K562 (cell line): ENCODE results near the gene PLEKHH3. TPM values are rescaled to one million over a fixed set of nuclear protein-coding genes. Genes with fewer than 3 reads are reported as not detected.
A peak's percentile ranks its signal among the peaks of the same experiment; 100 is the strongest.

Experiments
- ATAC-seq: fragments of 200-7000 bp; cut with Tn5 transposase; 3 replicates; pipeline ENCODE4 v1.9.1; 2020; ENCODE audit warnings: moderate library complexity
- BruUV-seq: library from RNA; stranded (reverse); fragments of 400-500 nt; replicated peaks from 2 replicates; lab custom pipeline; 2021; lab: Mats Ljungman, UMichigan
- CTCF ChIA-PET: fragments of 300-600 bp; formaldehyde crosslinking; extraction: SDS; loops from one replicate; lab custom pipeline; 2021; ENCODE audit warnings: low intra/inter-chr PET ratio; lab: Yijun Ruan, JAX
- POLR2A ChIA-PET: fragments of 300-600, 350-650 bp; sonication (Branson Sonifier 250); formaldehyde crosslinking; extraction: SDS; loops from one replicate; lab custom pipeline; 2021; ENCODE audit warnings: antibody characterized with exemption, inconsistent platforms; lab: Yijun Ruan, JAX
- DNase-seq, 4 experiments: peaks; one replicate each; pipeline versions ENCODE4 v3.0.0 to v3.0.0-alpha.2; 2011 to 2018; ENCODE audit warnings: low spot score in 3 of 4, mixed read lengths in 3 of 4; ENCODE audit errors: extremely low read depth in 1 of 4
- FAIRE-seq: peaks from 2 replicates; lab custom pipeline; 2011; peaks lifted over from hg19 to GRCh38; lab: Jason Lieb, UNC
- H2AFZ ChIP-seq: 2 replicates; pipeline ENCODE4 v1.6.0; 2011; ENCODE audit warnings: low read depth, low read length, control low read depth, inconsistent platforms
- H3K27ac ChIP-seq: fragments of 200-600 bp; 3 replicates; pipeline ENCODE4 v1.8.0; 2011; ENCODE audit warnings: low read depth, mild to moderate bottlenecking, control low read depth, inconsistent platforms, low read length, moderate library complexity, mixed read lengths; ENCODE audit errors: extremely low read depth
- H3K27me3 ChIP-seq, 2 experiments: fragments of 300-600 bp in 1 of 2; 2 replicates in 1 of 2; 3 replicates in 1 of 2; pipeline versions ENCODE4 v1.6.0 to v1.8.0; 2011; ENCODE audit warnings: inconsistent platforms in 2 of 2, low read length in 2 of 2, mild to moderate bottlenecking in 1 of 2, mixed read lengths in 1 of 2, moderate library complexity in 1 of 2; ENCODE audit not compliant: control insufficient read depth in 2 of 2, insufficient read depth in 2 of 2
- H3K36me3 ChIP-seq: fragments of 300-600 bp; 3 replicates; pipeline ENCODE4 v1.8.0; 2011; ENCODE audit warnings: mild to moderate bottlenecking, low read length, inconsistent platforms; ENCODE audit not compliant: control insufficient read depth, insufficient read depth
- H3K4me1 ChIP-seq, 2 experiments: fragments of 200-600 bp in 1 of 2; replicated peaks in 1 of 2; 2 replicates in 1 of 2; 3 replicates in 1 of 2; pipeline versions ENCODE4 v1.5.1 to v1.8.0; 2011; ENCODE audit warnings: inconsistent platforms in 2 of 2, low read length in 2 of 2, mild to moderate bottlenecking in 1 of 2, mixed read lengths in 1 of 2, moderate library complexity in 1 of 2; ENCODE audit not compliant: control insufficient read depth in 2 of 2, insufficient read depth in 2 of 2
- H3K4me2 ChIP-seq: 2 replicates; pipeline ENCODE4 v1.6.1; 2011; ENCODE audit warnings: low read length, control low read depth, inconsistent platforms, mixed read lengths; ENCODE audit not compliant: insufficient read depth
- H3K4me3 ChIP-seq: fragments of 200-600 bp; sonication (generic), shearing (Covaris generic); 2 replicates; pipeline ENCODE4 v1.5.1; 2016; ENCODE audit warnings: control low read depth, inconsistent platforms
- H3K79me2 ChIP-seq: fragments of 200-600 bp; 3 replicates; pipeline ENCODE4 v1.8.0; 2011; ENCODE audit warnings: low read length, inconsistent platforms; ENCODE audit not compliant: control insufficient read depth, insufficient read depth
- H3K9ac ChIP-seq, 2 experiments: 2 replicates each; pipeline versions ENCODE4 v1.6.0 to v1.6.1; 2011; ENCODE audit warnings: low read depth in 2 of 2, low read length in 2 of 2, control low read depth in 1 of 2, inconsistent platforms in 1 of 2, mild to moderate bottlenecking in 1 of 2, mixed read lengths in 1 of 2; ENCODE audit not compliant: insufficient read depth in 1 of 2
- H3K9me1 ChIP-seq: one replicate; pipeline ENCODE4 v1.6.0; 2011; ENCODE audit warnings: inconsistent platforms, mild to moderate bottlenecking, low read length, moderate library complexity; ENCODE audit not compliant: control insufficient read depth, insufficient read depth
- H3K9me3 ChIP-seq: replicated peaks from 2 replicates; pipeline ENCODE4 v1.5.1; 2011; ENCODE audit warnings: low read depth, low read length, inconsistent platforms; ENCODE audit not compliant: control insufficient read depth, insufficient read depth
- H4K20me1 ChIP-seq: replicated peaks from 2 replicates; pipeline ENCODE4 v1.6.1; 2011; ENCODE audit warnings: low read length, inconsistent platforms, mixed read lengths; ENCODE audit not compliant: control insufficient read depth, insufficient read depth
- ILF3 ChIP-seq: fragments of 450-650 bp; IDR thresholded peaks from 2 replicates; pipeline ENCODE4 v1.6.1; 2018; ENCODE audit warnings: antibody characterized with exemption, mild to moderate bottlenecking, moderate library complexity, borderline replicate concordance
- MCM7 ChIP-seq, 2 experiments: fragments of 450-650 bp; IDR thresholded peaks; 2 replicates each; pipeline ENCODE4 v1.6.1; 2016 to 2018
- MYNN ChIP-seq, 2 experiments: sonication (generic); formaldehyde crosslinking in 1 of 2; IDR thresholded peaks; 2 replicates each; pipeline versions ENCODE4 v1.5.0 to v1.6.1; 2016 to 2020; ENCODE audit warnings: antibody characterized with exemption in 1 of 2, missing genetic modification reagents in 1 of 2
- NCOA4 ChIP-seq: fragments of 450-650 bp; IDR thresholded peaks from 2 replicates; pipeline ENCODE4 v1.6.1; 2018; ENCODE audit warnings: mild to moderate bottlenecking; ENCODE audit not compliant: partially characterized antibody
- NFIX ChIP-seq: fragments of 250-450 bp; sonication (Bioruptor Pico); IDR thresholded peaks from 2 replicates; pipeline ENCODE4 v1.4.0; 2020; ENCODE audit warnings: low read depth, mild to moderate bottlenecking, moderate library complexity
- PHB ChIP-seq: fragments of 250-450 bp; sonication (Bioruptor Pico); IDR thresholded peaks from 2 replicates; pipeline ENCODE4 v1.5.0; 2021
- PKNOX1 ChIP-seq: fragments of 450-650 bp; IDR thresholded peaks from 2 replicates; pipeline ENCODE4 v1.6.1; 2016
- SIN3B ChIP-seq: fragments of 450-650 bp; IDR thresholded peaks from 2 replicates; pipeline ENCODE4 v1.6.1; 2017; ENCODE audit warnings: low read depth, mild to moderate bottlenecking, moderate library complexity
- TCF3 ChIP-seq: sonication (generic); formaldehyde crosslinking; IDR thresholded peaks from 2 replicates; pipeline ENCODE4 v1.4.0; 2020; ENCODE audit warnings: mild to moderate bottlenecking, missing genetic modification reagents
- ZNF140 ChIP-seq: fragments of 250-450 bp; sonication (Bioruptor Pico); IDR thresholded peaks from 2 replicates; pipeline ENCODE4 v1.8.0; 2021; ENCODE audit warnings: moderate library complexity, mild to moderate bottlenecking, inconsistent platforms
- ZNF282 ChIP-seq: sonication (generic); formaldehyde crosslinking; IDR thresholded peaks from 2 replicates; pipeline ENCODE4 v1.8.1; 2023; ENCODE audit warnings: missing genetic modification reagents
- ZNF398 ChIP-seq: fragments of 250-450 bp; sonication (Bioruptor Pico); IDR thresholded peaks from 2 replicates; pipeline ENCODE4 v1.8.0; 2021; ENCODE audit warnings: moderate library complexity, mild to moderate bottlenecking, inconsistent platforms
- ZNF740 ChIP-seq, 3 experiments: fragments of 200-800 bp in 1 of 3; sonication (Bioruptor generic) in 1 of 3; sonication (generic) in 1 of 3; formaldehyde crosslinking in 1 of 3; IDR thresholded peaks; 2 replicates each; pipeline versions ENCODE4 v1.6.1 to v1.8.0; 2016 to 2022; ENCODE audit warnings: mild to moderate bottlenecking in 2 of 3, missing compliant biosample characterization in 2 of 3, missing genetic modification characterization in 2 of 3, missing genetic modification reagents in 1 of 3
- ZZZ3 ChIP-seq: fragments of 450-650 bp; IDR thresholded peaks from 2 replicates; pipeline ENCODE4 v1.6.1; 2016; ENCODE audit warnings: antibody characterized with exemption, mild to moderate bottlenecking, moderate library complexity
- WGBS: fragments of 100-300 bp; shearing (Covaris generic); methylation state at CpG from one replicate; pipeline ENCODE4 v1.1.6; 2016; ENCODE audit warnings: low coverage, mixed read lengths; ENCODE audit not compliant: insufficient coverage; ENCODE audit errors: missing lambda C conversion rate; 5-methylcytosine and 5-hydroxymethylcytosine counted together
- in situ Hi-C: fragments of 300-500 bp; cut with MboI; formaldehyde crosslinking; loops from 4 replicates; pipeline ENCODE4 v1.15.0; 2018; ENCODE audit warnings: inconsistent platforms, mixed read lengths
- intact Hi-C: fragments of 100-400 bp; cut with micrococcal nuclease; formaldehyde crosslinking; loops from 2 replicates; pipeline ENCODE4 v1.14.2; 2022
- polyA plus RNA-seq, 8 experiments: library from polyadenylated mRNA; depleted of rRNA in 4 of 8; stranded (reverse) in 5 of 8; unstranded in 3 of 8; fragments of >200 nt; fragmentation: Nextera tagmentation in 2 of 8; fragmentation: Illumina TruSeq in 1 of 8; extraction: Ambion mirVana in 2 of 8; extraction: Trizol in 1 of 8; gene quantifications; 2 replicates each; pipeline versions ENCODE4 v1.2.1 to v1.2.3, GENCODE V29; 2011 to 2014; ENCODE audit warnings: inconsistent platforms in 1 of 8, missing spikeins in 1 of 8
- total RNA-seq, 7 experiments: library from RNA; depleted of rRNA in 6 of 7; stranded (reverse); fragments of >200 nt in 6 of 7; fragmentation: Illumina TruSeq in 2 of 7; extraction: Trizol in 2 of 7; gene quantifications; 2 replicates each; pipeline versions ENCODE4 v1.2.1 to v1.2.3, GENCODE V29; 2011 to 2021; ENCODE audit warnings: low replicate concordance in 1 of 7

PLEKHH3 gene
- total and polyA plus RNA-seq, 9 of the 15 experiments (the other 6 are each of a cell fraction or from before 2014, with no cell fraction given): 0.58 to 34.5 (median 5.0) TPM

- peak; percentile 36; the same call in 1 of the 2 replicates for TF ChIP-seq PKNOX1
Observed at GRCh38 chr17:42627032-42627764, 49.6 kb downstream of the PLEKHH3 start (continued).

GRCh38 chr17:42623732-42624596, 52.8 kb downstream of the PLEKHH3 start:
- WGBS: 29% methylated on average over 7 of the region's 7 CpGs
- Histone ChIP-seq H3K4me3 (no peak overlapping the region), H3K4me1 (peaks cover 36 to 53% of the 10 kb centered on the region in 2 experiments; a peak in 4 of 5 replicates), H3K27me3 (no peaks in the 10 kb centered on the region), H4K20me1 (no peaks in the 10 kb centered on the region), H3K36me3 (no peaks in the 10 kb centered on the region), H2AFZ (peak overlapping the region; percentile 63), H3K9me1 (no peaks in the 10 kb centered on the region), H3K27ac (peak overlapping the region; percentile 79), H3K4me2 (peak overlapping the region; percentile 66), H3K9ac (peak overlapping the region; percentile 6 to 47; a peak in 3 of 4 replicates), H3K9me3 (no peaks in the 10 kb centered on the region), H3K79me2 (no peaks in the 10 kb centered on the region)
- in situ Hi-C loops (no loop called here), intact Hi-C loops (no loop called here)
- POLR2A ChIA-PET: interaction anchor here (0.6 to 2.7 kb wide), 8 partner anchors 8 to 38 kb away, joined by 3 to 13 read pairs (median 4); partner anchors contain the start of genes RETREG3 and TUBG1
- ATAC-seq: peak; percentile 84
- DNase-seq: peak; percentile 72 to 91 (median 80)
- BruUV-seq: no TSS peak
- FAIRE-seq: peak; percentile 92
- CTCF ChIA-PET: interaction anchor here (0.5 to 1.1 kb wide), 2 partner anchors 15 to 254 kb away, joined by 3 read pairs; partner anchors contain the start of gene RETREG3
- peak; percentile 90 for TF ChIP-seq MYNN (IDR thresholded peaks at IDR 0.05)
- no peak for TF ChIP-seq MYNN (CRISPR knock-in tag; IDR thresholded peaks at IDR 0.05)
- TF ChIP-seq ZZZ3: no peak
- TF ChIP-seq ZNF398 (CRISPR knock-in tag): no peak
- no peak for TF ChIP-seq ZNF140 (CRISPR knock-in tag)
- TF ChIP-seq PHB: no peak
- no peak for TF ChIP-seq SIN3B
- TF ChIP-seq ILF3: no peak
- TF ChIP-seq NCOA4: no peak
- no peak for TF ChIP-seq NFIX (CRISPR knock-in tag)
- no peak for TF ChIP-seq ZNF740 (CRISPR knock-in tag; IDR thresholded peaks at IDR 0.05)
- no peak for TF ChIP-seq ZNF740 (tag; IDR thresholded peaks at IDR 0.05)
- TF ChIP-seq TCF3 (CRISPR knock-in tag): peak; percentile 90
- TF ChIP-seq ZNF282 (CRISPR knock-in tag): no peak
- TF ChIP-seq MCM7 (IDR thresholded peaks at IDR 0.05): no peak
